Activated CD8-positive, alpha-beta memory T cell treated with anti-CD3 and anti-CD28 coated beads for 24 hours (primary cell): ENCODE measurements around the gene LCN2.

Experiments
- DNase-seq: peaks from one replicate; pipeline ENCODE4 v3.0.0-alpha.2; 2020

LCN2 gene

DNA sequence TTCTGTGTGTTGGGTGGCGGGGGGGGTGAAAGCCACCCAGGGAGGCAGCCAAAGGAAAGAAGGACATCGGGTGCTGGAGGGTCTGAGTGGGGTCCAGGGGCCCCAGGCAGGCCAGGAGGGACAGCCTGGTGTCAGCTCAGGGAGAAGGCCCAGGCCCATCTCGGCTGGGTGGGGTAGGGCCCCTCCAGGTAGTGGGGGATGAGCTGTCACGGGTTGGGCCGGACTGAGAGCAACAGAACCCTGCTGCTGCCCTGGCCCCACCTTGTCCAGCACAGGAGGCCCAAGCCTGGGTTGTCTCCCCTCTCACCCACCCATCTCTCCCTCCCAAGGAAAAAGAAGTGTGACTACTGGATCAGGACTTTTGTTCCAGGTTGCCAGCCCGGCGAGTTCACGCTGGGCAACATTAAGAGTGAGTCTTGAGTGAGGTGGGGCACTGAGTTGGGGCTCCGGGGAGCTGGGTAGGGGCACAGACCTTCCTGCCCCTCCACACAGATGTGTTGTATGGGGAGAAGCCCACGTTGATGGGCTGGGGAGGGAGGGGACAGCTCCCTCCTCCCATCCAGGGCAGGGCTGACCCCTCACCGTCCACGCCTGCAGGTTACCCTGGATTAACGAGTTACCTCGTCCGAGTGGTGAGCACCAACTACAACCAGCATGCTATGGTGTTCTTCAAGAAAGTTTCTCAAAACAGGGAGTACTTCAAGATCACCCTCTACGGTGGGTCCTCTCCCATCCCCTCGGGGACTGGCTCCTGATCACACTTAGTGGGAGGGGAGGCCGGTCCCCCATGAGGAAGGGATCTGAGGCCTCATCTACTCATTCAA, 2.3 kb downstream of the LCN2 start:
- no peak for DNase-seq

DNA sequence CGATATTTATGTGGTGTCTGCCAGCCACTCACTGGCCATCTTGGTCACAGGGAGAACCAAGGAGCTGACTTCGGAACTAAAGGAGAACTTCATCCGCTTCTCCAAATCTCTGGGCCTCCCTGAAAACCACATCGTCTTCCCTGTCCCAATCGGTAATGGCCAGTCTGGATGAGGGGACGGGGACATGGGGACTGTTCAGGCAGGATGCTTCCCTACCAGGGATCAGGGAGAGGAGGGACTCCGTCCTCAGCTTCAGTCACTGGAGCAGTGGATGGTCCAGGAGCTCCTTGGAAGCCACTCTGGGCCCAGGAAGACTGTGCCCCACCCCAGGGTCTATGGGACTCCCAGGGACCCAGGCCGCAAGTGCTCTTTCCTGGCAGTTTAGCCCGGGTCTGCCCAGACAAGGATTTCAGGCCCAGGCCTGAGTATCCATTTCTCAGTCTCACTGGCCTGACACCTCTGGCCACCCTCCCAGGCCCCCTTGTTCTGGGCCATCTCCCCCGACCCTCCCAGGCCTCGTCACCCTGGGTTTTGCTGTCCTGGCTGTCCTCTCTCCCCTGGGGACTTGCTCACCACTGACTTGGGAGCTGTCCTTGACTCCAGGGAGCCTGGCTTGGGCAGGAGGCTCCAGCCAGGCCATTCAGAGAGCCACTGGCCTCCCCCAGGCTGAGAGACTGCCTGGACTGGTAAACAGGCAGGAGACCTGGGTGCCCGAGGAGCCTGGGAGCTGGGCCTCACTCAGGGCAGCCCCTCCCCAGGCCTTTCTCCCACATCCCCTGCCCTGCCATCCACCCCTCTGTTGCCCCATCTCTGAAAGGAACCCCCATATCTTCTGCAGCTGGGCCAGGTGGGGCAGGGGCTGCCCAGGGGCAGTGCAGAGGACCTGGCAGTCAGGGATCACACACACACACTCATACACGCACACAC, 3.1 kb downstream of the LCN2 start:
- no peak for DNase-seq

DNA sequence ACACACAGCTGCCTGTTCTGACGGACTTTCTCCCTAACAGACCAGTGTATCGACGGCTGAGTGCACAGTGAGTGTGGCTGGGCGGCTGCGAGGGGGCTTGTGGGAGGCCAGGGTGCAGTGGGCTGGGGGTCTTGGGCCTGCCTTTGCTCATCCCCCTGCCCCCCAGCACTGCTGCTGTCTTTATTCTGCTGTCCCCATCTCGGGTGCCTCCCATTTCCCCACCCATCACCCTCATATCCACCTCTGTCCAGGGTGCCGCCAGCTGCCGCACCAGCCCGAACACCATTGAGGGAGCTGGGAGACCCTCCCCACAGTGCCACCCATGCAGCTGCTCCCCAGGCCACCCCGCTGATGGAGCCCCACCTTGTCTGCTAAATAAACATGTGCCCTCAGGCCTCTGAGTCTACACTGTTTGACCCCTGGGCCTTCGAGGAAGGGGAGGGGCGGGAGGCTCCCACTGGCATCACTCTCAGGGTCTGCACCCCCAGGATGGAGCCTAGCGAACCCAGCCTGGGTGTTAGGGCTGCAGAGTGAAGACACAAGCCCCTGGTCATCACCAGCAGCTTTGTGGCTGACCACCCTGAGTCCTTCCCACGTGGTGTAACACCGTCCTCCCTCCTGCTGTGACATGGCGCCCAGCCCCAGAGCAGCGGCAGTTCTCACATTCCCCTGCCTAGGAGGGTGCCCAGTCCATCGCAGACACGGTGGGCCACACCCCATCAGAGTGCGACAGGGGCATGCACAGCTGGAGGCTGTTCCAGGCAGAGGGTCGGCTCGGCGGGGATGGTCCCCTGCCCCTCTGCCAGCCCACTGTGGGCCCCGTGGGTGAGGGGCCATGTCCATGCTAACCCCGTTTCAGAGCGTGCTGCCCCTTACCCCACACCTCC, 4.0 kb downstream of the LCN2 start:
- DNase-seq, result no peak

DNA sequence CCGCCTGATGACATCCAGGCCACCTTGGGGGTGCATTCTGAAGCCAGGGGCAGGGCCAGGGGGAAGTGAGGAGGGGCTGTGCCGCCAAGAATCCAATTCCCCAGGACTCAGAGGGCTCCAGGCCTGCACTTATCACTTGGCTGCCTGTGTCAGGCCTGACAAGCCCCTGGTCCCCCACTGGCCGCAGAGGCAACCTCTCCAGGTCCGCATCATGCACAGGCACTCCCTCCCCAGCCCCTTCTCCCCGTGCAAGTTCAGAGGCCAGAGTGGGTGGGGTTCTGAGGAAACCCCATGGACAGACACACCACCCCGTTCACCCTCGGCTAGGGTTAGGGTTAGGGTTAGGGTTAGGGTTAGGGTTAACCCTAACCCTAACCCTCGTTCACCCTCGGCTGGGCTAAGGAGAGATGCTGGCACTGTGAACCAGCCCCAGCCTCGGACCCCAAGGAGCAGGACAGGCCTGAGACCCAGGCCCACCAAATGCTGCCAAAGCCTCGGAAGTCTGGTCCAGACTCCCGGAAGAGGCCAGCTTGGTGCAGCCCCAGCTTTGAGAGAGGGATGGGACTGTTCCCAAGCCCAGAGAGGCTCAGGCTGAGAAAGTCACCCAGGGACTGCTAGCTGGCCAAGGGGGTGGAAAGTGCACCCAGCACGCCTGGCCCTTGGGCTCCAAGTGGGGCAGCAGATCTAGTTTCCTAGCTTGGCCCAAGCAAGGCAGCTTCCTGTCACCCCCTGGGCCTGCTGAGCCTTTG, 4.9 kb downstream of the LCN2 start:
- DNase-seq, result no peak

DNA sequence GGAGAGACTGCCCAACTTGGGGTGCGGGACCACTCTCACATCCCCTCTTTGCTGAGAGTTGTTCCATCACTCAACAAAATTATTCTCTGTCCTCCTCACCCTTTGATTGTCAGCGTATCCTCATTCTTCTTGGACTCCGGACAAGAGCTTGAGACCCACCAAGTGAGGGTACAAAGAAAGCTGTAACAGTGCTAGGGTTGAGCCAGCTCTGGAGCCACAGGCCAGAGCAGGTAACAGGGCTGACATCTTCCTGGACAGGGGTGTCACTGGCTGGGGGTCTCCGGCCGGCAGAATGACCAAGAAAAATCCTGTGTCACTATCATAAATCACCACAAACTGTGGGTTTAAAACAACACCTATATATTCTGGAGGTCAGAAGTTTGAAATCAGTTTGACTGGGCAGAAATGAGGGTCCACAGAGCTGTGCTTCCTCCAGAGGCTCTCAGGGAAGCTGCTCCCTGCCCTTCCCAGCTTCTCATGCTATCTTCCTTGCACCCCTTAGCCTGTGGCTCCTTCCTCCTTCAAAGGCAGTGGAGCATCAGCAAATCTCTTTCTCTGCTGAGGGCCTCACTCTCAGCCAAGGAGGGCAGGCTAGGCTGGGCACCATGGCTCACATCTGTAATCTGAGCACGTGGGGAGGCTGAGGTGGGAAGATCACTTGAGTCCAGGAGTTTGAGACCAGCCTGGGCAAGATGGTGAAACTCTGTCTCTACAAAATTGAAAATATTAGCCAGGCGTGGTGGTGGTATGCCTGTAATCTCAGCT, 6.7 kb downstream of the LCN2 start:
- no peak for DNase-seq

DNA sequence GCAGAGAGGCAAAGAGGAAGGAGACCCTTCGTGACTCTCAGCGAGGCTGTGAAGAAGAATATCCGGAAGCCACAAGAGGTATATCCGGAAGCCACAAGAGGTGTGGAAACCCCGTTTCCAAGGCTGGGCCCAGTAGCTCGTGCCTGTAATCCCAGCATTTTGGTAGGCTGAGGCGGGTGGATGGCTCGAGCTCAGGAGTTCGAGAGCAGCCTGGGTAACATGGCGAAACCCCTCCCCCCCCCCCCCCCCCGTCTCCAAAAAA, 10.2 kb downstream of the LCN2 start:
- DNase-seq, result peak; percentile 77

DNA sequence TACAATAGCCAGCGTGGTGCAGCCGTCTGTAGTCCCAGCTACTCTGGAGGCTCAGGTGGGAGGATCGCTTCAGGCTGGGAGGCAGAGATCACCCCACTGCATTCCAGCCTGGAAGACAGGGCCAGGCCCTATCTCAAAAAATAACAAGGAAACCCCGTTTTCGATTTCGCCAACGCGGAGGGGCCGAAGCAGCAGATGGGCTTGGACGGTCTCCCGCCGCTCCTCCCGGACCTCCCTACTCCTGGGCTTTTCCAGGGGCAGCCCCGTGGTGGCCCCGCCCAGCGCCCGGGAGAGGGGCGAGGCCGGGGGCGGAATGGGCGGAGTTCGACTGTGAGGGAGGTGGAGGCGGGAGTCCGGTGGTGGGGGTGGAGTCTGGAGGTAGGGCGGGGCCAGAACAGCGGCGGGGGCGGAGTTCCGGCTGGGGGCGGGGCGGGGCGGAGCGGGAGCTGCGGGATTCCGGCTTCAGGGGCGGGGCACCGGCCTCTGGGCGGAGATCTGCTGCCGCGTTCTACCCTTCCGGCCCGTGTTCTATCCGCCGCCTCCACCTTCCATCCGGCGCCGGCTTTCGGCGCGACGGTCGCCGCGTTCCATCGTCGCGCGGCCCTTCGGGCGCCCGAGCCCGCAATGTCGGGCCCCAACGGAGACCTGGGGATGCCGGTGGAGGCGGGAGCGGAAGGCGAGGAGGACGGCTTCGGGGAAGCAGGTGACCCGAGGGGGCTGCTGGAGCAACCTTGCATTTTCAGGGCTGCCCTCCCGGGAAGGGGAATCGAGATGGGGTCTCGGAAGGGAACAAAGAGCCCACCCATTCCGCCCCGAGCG, 10.7 kb downstream of the LCN2 start, which contains the start of gene BBLN:
BBLN (plus strand) TSS at position 482 of the 819 bp plus-strand sequence; CDS start at position 625, 143 bp downstream.
- peak; percentile 97 for DNase-seq

DNA sequence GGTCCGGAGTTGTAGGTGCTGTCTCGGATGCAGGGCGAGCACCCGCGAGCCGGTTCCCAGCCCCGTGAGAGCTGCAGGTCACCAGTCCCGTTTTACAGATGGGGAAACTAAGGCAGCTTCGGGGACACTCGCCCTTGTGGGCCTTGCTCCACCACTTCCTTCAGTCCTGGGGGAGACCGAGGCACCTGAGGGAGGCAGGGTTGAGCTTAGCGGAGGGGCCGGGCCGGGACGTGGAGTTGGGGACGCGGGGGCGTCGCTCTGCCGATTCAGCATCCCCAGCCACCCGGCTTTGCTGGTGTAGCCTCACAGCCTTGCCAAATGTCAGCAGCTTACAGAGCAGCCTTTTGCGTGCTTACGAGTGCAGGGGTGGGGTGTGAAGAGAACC, 11.3 kb downstream of the LCN2 start:
- peak; percentile 86 for DNase-seq

DNA sequence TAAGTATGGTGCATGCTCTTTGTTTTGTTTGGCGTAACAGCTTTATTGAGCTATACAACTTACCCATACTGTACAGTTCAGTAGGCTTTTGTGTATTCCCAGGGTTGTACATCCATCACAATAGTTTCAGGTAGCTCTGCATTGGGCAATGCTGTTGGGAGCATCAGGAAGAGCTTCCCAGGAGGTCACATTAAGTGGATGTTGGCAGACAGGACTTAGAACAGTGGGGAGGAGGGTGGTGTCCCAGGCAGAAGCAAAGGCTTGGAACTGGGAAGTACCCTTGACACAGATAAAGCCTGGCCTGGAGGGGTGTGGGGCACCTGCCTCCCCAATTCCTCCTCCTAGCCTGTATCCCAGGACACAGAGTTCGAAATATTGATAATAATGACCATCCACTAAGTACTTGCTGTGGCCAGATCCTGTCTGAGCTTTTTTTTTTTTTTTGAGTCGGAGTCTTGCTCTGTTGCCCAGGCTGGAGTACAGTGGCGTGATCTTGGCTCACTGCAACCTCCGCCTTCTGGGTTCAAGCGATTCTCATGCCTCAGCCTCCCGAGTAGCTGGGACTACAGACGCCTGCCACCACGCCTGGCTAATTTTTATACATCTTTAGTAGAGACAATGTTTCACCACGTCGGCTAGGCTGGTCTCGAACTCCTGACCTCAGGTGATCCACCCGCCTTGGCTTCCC, 12.1 kb downstream of the LCN2 start:
- no peak for DNase-seq

DNA sequence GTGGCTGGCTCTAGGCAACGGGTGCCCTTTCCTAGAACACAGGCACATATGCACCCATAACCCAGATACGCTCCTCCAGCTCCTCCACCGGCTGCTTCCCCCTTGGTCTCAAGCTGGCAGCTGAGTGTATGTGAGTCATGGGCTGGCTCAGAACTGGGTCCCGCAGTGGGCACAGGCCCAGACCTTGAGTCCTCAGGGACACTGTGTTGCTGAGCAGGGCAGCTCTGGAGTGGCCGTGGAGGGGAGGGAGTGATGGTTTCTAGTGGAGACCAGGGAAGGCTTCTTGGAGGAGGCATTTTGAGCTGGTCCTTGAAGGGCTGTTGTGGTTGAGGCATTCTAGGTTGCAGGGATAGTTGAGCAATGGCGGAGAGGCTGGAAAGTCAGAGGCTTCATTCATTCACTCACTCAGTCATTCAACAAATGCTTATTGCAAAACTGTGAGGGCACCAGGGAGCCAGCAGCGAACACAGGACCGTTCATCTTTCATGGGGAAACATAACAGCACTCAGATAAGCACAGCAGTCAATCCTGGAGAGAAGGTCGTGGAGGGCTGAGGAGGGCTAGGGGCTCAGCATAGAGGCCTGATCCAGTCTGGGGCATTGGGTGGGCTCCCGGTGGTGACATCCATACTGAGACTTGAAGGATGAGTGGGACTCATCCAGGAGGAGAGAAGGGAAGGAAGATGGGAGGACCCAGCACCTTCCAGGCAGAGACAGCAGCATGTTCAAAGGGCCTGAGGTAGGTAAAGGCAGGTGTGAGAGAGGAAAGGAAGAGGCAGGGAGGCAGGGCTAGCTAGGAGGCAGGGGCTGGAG, 13.2 kb downstream of the LCN2 start:
- no peak for DNase-seq

DNA sequence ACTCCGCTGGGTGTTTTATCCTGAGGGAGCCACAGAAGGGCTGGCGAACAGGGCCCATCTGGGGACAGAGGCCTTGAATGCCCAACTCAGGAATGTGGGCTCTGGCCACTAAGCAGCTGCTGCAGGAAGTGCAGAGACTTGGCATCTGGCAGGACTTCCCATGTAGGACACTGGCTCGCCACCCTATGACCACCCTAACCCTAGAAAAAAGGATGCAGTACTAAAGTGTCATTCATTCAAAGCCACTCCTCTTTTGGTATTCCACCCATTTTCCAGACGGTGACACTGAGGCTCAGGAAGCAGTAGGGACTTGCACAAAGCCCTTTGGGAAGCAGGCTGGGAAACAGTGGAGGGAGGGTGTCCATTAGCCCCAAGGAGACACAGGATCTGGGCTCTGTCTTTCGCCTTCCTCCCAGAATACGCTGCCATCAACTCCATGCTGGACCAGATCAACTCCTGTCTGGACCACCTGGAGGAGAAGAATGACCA, 13.8 kb downstream of the LCN2 start:
- no peak for DNase-seq

DNA sequence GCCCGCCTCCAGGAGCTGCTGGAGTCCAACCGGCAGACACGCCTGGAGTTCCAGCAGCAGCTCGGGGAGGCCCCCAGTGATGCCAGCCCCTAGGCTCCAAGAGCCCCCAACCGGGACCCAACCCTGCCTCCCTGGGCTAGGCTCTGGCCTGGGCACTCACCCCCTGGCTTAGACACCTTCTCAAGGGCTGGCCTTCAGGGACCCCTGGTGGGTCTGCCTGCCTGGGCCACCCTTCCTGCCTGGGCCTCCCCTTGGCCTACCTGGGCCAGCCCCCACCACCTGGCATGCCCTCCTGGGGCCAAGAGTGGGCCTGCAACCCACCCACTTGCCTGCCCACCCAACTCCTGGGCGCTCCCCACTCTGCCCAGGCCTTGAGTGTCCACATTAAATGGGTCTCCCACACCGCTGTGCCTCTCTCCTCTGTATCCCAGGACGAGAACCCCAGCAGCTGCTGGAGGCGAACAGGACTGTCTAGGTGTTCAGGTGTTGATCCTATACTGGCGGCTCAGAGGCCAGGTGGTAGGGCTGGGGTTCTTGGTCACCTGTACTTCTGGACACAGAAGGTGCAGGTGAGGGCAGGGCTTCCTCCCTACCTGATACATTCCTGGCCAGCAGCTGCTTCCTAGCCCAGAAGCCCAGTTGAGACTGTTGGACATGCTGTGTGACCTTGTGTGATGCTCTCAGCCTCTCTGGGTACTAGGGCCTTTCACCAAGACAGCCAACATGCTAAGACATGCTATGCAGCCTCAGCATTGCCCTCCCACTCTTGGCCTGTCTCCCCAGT, 14.5 kb downstream of the LCN2 start:
- DNase-seq, result no peak

DNA sequence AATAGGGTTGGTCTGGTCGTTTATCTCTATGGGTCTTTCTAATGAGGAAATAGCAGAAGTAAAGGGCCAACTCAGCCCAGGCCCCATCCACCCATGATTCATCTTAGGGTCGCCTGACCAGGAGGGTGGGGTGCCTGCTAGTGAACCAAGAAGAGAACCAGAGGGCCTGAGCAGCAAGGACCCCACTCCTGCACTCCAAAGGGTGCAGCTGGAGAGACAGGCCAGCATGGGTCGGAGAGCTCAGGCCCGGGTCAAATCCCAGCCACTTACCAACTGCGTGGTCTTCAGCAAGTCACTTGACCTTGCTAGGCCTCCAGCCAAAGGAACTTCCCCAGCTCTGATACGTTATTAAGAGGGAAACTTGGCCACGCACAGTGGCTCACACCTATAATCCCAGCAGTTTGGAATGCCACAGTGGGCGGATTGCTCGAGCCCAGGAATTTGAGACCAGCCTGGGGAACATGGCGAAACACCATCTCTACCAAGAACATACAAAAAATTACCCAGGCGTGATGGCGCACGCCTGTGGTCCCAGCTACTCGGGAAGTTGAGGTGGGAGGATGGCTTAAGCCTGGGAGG, 15.1 kb downstream of the LCN2 start:
- DNase-seq, result no peak

DNA sequence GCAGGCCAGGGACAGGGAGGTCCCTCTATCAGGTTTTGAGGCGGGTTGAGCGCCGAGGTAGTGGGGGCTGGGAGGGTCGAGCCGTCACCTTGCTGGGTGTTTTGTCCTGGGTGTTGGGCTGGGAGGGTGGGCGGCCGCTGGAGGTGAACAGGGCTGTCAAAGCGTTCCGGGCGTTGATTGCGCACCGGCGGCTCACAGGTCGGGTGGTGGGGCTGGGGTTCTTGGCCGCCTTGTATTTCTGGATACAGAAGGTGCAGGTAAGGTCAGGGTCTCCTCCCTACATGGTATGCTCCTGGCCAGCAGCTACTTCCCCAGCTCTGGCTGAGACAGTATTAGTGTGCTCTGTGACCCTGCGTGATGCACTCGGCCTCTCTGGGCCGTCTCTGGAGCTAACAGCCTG, 16.9 kb downstream of the LCN2 start:
- no peak for DNase-seq

DNA sequence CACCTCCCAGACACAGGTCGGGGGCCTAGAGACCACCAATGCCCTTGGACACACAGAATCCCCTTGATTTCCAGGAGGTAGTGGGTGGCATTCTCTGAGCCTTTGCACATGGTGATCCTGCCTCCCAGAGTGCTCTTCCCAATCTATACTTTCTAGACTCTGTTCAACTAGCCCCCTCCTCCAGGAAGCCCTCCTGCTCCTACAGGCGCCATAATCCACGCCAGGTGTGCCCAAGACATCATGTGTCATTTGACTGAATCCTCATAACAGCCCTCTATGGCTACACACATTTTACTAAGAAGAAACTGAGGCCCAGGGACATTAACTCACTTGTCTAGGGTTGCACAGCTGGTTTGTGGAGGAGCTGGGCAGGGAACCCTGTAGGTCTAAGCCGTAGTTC, 18.0 kb downstream of the LCN2 start:
- no peak for DNase-seq

DNA sequence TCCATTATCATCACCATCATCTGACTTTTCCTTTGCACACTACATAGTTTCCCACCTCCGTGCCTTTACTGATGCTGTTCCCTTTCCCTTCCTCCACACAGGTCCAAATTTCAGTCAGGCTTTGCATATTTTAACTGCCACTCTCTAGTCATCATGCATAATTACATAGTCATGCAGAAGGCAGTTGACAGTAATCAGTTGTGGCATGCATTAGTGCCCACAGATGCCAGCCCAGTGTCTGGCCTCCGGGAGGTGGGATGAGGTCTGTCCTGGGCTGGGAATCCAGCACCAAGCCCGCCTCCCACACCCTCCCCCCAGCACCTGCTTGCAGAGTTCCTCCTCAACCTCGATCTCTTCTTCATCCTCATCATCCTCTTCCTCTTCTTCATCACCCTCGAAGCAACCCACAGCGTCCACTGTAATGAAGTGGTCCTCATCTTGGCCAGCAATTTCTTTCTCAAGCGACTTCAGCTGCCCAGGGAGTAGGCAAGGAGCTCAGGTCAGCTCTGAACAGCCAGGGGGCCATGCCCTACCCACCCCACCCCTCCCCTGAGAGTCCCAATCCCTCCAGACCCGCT, 19.6 kb downstream of the LCN2 start:
- no peak for DNase-seq

DNA sequence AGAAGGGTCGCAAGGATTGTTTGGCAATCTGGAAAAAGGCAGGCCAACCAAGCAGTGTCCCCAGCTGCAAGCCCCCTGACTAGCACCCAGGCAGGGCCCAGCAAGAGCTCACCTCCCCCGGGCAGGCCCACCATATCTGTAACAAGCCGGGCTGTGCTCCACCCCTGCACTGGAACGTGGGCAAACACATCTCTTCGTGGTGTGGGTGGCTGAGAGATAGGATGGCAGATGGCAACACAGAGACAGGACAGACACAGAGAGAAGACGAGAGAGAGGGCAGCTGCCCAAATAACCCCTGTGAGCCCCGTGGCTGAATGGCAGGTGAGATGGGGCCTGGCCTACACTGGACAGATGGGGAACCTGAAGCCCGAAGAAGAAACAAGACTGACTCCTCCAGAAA, 20.2 kb downstream of the LCN2 start:
- DNase-seq, result no peak
